ENCODE measurements around the gene SIM1.

SIM1 gene

GRCh38 chr6:100350139-100350538 lies 114.6 kb downstream of the SIM1 start:
- Histone ChIP-seq H3K4me1 (ENCODE audit: control insufficient read depth in 1 of 2, insufficient read depth in 2 of 2, low read length in 2 of 2) (no peaks in the 10 kb centered on the region), H3K4me3 (ENCODE audit: low read depth, low read length) (no peak overlapping the region), H3K4ac (ENCODE audit: low read depth, low read length) (no peak overlapping the region), H2AFZ (ENCODE audit: insufficient read depth, low read length, poor library complexity) (no peak overlapping the region), H3K36me3 (ENCODE audit: control insufficient read depth in 1 of 2, insufficient read depth in 2 of 2, low read length in 2 of 2) (no peaks in the 10 kb centered on the region), H3K9ac (ENCODE audit: low read length) (no peak overlapping the region), H3K18ac (ENCODE audit: low read length) (no peak overlapping the region), H3K27me3 (ENCODE audit: insufficient read depth, low read length) (no peaks in the 10 kb centered on the region), H3K14ac (ENCODE audit: low read length) (no peak overlapping the region), H4K91ac (ENCODE audit: low read depth, low read length) (no peak overlapping the region), H4K8ac (ENCODE audit: low read depth, low read length) (no peak overlapping the region), H3K9me3 (ENCODE audit: insufficient read depth, low read depth, low read length) (no peaks in the 10 kb centered on the region), H3K4me2 (ENCODE audit: low read length) (no peak overlapping the region), H2BK5ac (ENCODE audit: low read depth, low read length, poor library complexity) (no peak overlapping the region), H3K23ac (ENCODE audit: low read length) (no peak overlapping the region), H3K27ac (ENCODE audit: low read depth, low read length) (no peak overlapping the region), H4K12ac (ENCODE audit: low read depth, low read length) (no peak overlapping the region), H3K79me2 (ENCODE audit: control insufficient read depth, insufficient read depth, low read length, poor library complexity) (no peaks in the 10 kb centered on the region), H2BK12ac (ENCODE audit: low read length) (no peak overlapping the region), H2AK5ac (ENCODE audit: low read length) (no peak overlapping the region), H3K79me1 (ENCODE audit: low read length) (no peaks in the 10 kb centered on the region), H2BK120ac (ENCODE audit: insufficient read depth, low read length, poor library complexity) (no peak overlapping the region)
- DNase-seq: no peak

DNA sequence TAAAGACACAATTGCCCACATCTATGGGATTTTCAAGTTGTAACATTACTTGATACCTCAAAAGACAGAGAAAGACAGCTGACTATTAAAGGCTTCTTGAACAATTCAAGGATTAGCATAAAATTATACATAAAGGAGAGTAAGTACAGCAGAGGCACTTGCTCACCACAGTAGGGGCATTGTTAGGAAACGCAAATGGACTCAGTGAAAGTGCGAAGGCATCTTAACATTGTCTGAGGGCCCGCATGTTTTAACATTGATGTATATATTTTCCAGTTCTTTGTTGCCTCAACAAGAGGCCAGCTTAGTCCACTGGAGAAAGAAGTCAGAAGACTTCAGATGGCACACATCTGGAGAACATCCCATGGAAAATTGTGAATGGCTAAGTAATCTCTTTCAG lies 115.4 kb downstream of the SIM1 start:
- Histone ChIP-seq H3K79me1 (ENCODE audit: low read length) (no peaks in the 10 kb centered on the region), H2BK12ac (ENCODE audit: low read length) (no peak overlapping the region), H2BK5ac (ENCODE audit: low read depth, low read length, poor library complexity) (no peak overlapping the region), H3K79me2 (ENCODE audit: control insufficient read depth, insufficient read depth, low read length, poor library complexity) (no peaks in the 10 kb centered on the region), H2BK120ac (ENCODE audit: insufficient read depth, low read length, poor library complexity) (no peak overlapping the region), H3K36me3 (ENCODE audit: control insufficient read depth in 1 of 2, insufficient read depth in 2 of 2, low read length in 2 of 2) (no peaks in the 10 kb centered on the region), H4K91ac (ENCODE audit: low read depth, low read length) (no peak overlapping the region), H3K14ac (ENCODE audit: low read length) (no peak overlapping the region), H3K4me3 (ENCODE audit: low read depth, low read length) (no peak overlapping the region), H2AFZ (ENCODE audit: insufficient read depth, low read length, poor library complexity) (no peak overlapping the region), H4K8ac (ENCODE audit: low read depth, low read length) (no peak overlapping the region), H3K9ac (ENCODE audit: low read length) (no peak overlapping the region), H4K12ac (ENCODE audit: low read depth, low read length) (no peak overlapping the region), H3K9me3 (ENCODE audit: insufficient read depth, low read depth, low read length) (no peaks in the 10 kb centered on the region), H3K4ac (ENCODE audit: low read depth, low read length) (no peak overlapping the region), H3K27me3 (ENCODE audit: insufficient read depth, low read length) (no peaks in the 10 kb centered on the region), H3K4me1 (ENCODE audit: control insufficient read depth in 1 of 2, insufficient read depth in 2 of 2, low read length in 2 of 2) (no peaks in the 10 kb centered on the region), H2AK5ac (ENCODE audit: low read length) (no peak overlapping the region), H3K27ac (ENCODE audit: low read depth, low read length) (no peak overlapping the region), H3K4me2 (ENCODE audit: low read length) (no peak overlapping the region), H3K23ac (ENCODE audit: low read length) (no peak overlapping the region), H3K18ac (ENCODE audit: low read length) (no peak overlapping the region)
- no peak for DNase-seq
- no CpG with 5 or more reads among the region's 3 CpGs for WGBS (ENCODE audit: extremely low coverage, insufficient coverage, insufficient read length)

DNA sequence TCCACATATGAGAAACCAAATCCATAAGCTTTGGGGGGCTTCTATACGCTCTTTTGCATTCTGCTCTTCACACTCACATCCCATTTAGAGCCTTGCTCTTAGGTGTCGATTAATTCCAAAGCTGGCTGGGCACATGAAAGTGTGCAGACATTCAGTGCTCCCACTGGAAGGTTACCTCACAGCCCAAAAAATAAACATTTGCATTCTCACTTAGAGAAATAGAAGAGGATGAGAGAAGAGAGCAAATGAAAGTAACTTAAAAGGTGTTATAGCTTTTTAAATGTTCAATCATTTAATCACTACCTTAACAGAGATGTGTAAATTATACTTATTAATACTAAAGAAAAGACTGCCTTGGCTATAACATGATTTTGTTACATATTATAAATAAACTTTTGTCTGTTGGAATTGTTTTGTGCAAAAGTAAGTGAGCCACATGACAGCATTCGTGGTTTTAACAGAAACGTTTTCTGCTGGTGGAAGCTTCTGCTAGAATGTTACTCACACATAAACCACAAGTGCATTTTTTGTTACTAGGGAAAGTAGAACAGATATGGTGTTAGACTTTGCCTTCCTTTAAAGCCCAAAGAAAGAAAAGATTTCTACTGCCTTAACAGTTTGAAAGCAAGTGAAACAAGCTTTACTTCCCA lies 116.7 kb downstream of the SIM1 start:
- no peak overlapping the region for H3K4me2 ChIP-seq (ENCODE audit: low read length)
- H2BK12ac ChIP-seq (ENCODE audit: low read length): no peak overlapping the region
- H3K23ac ChIP-seq (ENCODE audit: low read length): no peak overlapping the region
- no peaks in the 10 kb centered on the region for H3K9me3 ChIP-seq (ENCODE audit: insufficient read depth, low read depth, low read length)
- no peak for DNase-seq
- H2AFZ ChIP-seq (ENCODE audit: insufficient read depth, low read length, poor library complexity): no peak overlapping the region
- no peak overlapping the region for H3K4me3 ChIP-seq (ENCODE audit: low read depth, low read length)
- H3K18ac ChIP-seq (ENCODE audit: low read length): no peak overlapping the region
- no peaks in the 10 kb centered on the region for H3K27me3 ChIP-seq (ENCODE audit: insufficient read depth, low read length)
- no peaks in the 10 kb centered on the region for H3K36me3 ChIP-seq (ENCODE audit: control insufficient read depth in 1 of 2, insufficient read depth in 2 of 2, low read length in 2 of 2)
- no peak overlapping the region for H4K91ac ChIP-seq (ENCODE audit: low read depth, low read length)
- no peaks in the 10 kb centered on the region for H3K79me1 ChIP-seq (ENCODE audit: low read length)
- no peak overlapping the region for H2BK5ac ChIP-seq (ENCODE audit: low read depth, low read length, poor library complexity)
- H2BK120ac ChIP-seq (ENCODE audit: insufficient read depth, low read length, poor library complexity): no peak overlapping the region
- no peak overlapping the region for H3K14ac ChIP-seq (ENCODE audit: low read length)
- H3K9ac ChIP-seq (ENCODE audit: low read length): no peak overlapping the region
- H3K79me2 ChIP-seq (ENCODE audit: control insufficient read depth, insufficient read depth, low read length, poor library complexity): no peaks in the 10 kb centered on the region
- no peak overlapping the region for H3K27ac ChIP-seq (ENCODE audit: low read depth, low read length)
- no CpG with 5 or more reads among the region's 4 CpGs for WGBS (ENCODE audit: extremely low coverage, insufficient coverage, insufficient read length)
- no peak overlapping the region for H2AK5ac ChIP-seq (ENCODE audit: low read length)
- H4K12ac ChIP-seq (ENCODE audit: low read depth, low read length): no peak overlapping the region
- H4K8ac ChIP-seq (ENCODE audit: low read depth, low read length): no peak overlapping the region
- H3K4me1 ChIP-seq (ENCODE audit: control insufficient read depth in 1 of 2, insufficient read depth in 2 of 2, low read length in 2 of 2): peaks cover 0 to 2% of the 10 kb centered on the region in 2 experiments
- H3K4ac ChIP-seq (ENCODE audit: low read depth, low read length): no peak overlapping the region

- H3K36me3 ChIP-seq (ENCODE audit: control insufficient read depth in 1 of 2, insufficient read depth in 2 of 2, low read length in 2 of 2): no peaks in the 10 kb centered on the region
- H4K91ac ChIP-seq (ENCODE audit: low read depth, low read length): no peak overlapping the region
- H2AFZ ChIP-seq (ENCODE audit: insufficient read depth, low read length, poor library complexity): no peak overlapping the region
- no peak overlapping the region for H3K4me3 ChIP-seq (ENCODE audit: low read depth, low read length)
- no CpG with 5 or more reads among the region's 2 CpGs for WGBS (ENCODE audit: extremely low coverage, insufficient coverage, insufficient read length)
- H3K79me2 ChIP-seq (ENCODE audit: control insufficient read depth, insufficient read depth, low read length, poor library complexity): no peaks in the 10 kb centered on the region
- H4K8ac ChIP-seq (ENCODE audit: low read depth, low read length): no peak overlapping the region
- no peak overlapping the region for H3K27ac ChIP-seq (ENCODE audit: low read depth, low read length)
- H3K9ac ChIP-seq (ENCODE audit: low read length): no peak overlapping the region
- no peak overlapping the region for H2BK5ac ChIP-seq (ENCODE audit: low read depth, low read length, poor library complexity)
- no peak overlapping the region for H3K4ac ChIP-seq (ENCODE audit: low read depth, low read length)
- H3K79me1 ChIP-seq (ENCODE audit: low read length): no peaks in the 10 kb centered on the region
- H2AK5ac ChIP-seq (ENCODE audit: low read length): no peak overlapping the region
- H3K27me3 ChIP-seq (ENCODE audit: insufficient read depth, low read length): no peaks in the 10 kb centered on the region
- no peaks in the 10 kb centered on the region for H3K9me3 ChIP-seq (ENCODE audit: insufficient read depth, low read depth, low read length)
- H4K12ac ChIP-seq (ENCODE audit: low read depth, low read length): no peak overlapping the region
- peak in 1 of 2 donors; percentile 62 for DNase-seq
- H2BK12ac ChIP-seq (ENCODE audit: low read length): no peak overlapping the region
- H3K4me2 ChIP-seq (ENCODE audit: low read length): no peak overlapping the region
- peaks cover 0 to 4% of the 10 kb centered on the region in 2 experiments for H3K4me1 ChIP-seq (ENCODE audit: control insufficient read depth in 1 of 2, insufficient read depth in 2 of 2, low read length in 2 of 2)
- no peak overlapping the region for H3K18ac ChIP-seq (ENCODE audit: low read length)
- no peak overlapping the region for H2BK120ac ChIP-seq (ENCODE audit: insufficient read depth, low read length, poor library complexity)
- no peak overlapping the region for H3K23ac ChIP-seq (ENCODE audit: low read length)
- H3K14ac ChIP-seq (ENCODE audit: low read length): no peak overlapping the region
Measured at GRCh38 chr6:100346828-100347227, 117.9 kb downstream of the SIM1 start.
